GM23338 (cell line): ENCODE data around the gene HAUS8.

ENCODE experiments used
- CREB1 ChIP-seq: fragments of 250-450 bp; sonication (Bioruptor Pico); IDR thresholded peaks from 2 replicates; pipeline ENCODE4 v1.5.0; 2020; ENCODE audit warnings: low read depth, mild to moderate bottlenecking, moderate library complexity
- EZH2 ChIP-seq: fragments of 200-600 bp; sonication (generic); IDR thresholded peaks from one replicate; pipeline ENCODE4 v1.8.0; 2017; ENCODE audit warnings: antibody characterized with exemption, mild to moderate bottlenecking, low read depth; ENCODE audit not compliant: unreplicated experiment
- POLR2AphosphoS5 ChIP-seq: IDR thresholded peaks from 2 replicates; pipeline ENCODE4 v1.6.1; 2016; ENCODE audit warnings: antibody characterized with exemption, low read depth
- TF ChIP-seq, protein P1 (sequence below), 2 experiments: fragments of 200-600 bp in 1 of 2; sonication (generic) in 1 of 2; conservative IDR thresholded peaks; 2 replicates each; pipeline versions ENCODE4 v1.5.1 to v1.6.1; 2016 to 2017; ENCODE audit warnings: antibody characterized with exemption in 2 of 2, low read depth in 2 of 2, mild to moderate bottlenecking in 2 of 2, moderate library complexity in 1 of 2

DNA sequence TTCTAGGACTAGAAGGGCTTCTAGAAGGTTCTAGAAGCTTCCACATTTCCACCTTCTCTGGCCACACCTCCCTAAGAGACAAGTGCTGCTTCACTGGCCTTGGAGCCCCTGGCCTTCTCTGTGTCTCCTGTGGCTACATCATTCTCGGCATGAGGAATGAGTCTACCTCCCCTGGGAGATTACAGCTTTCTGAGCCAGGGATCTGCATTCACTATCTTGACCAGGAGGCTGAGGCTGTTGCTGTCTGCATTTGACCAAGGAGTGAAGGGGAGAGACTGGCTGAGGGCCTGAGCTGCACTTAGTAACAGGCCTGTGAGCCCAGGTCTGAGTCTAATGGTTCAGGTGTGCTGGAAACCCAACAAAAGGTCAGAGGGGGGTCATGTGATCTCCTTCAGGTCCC, 53.9 kb downstream of the HAUS8 start:
- TF ChIP-seq CREB1 (CRISPR knock-in tag) (no peak), EZH2 (no peak), POLR2AphosphoS5 (no peak)
- TF ChIP-seq, protein P1, sequence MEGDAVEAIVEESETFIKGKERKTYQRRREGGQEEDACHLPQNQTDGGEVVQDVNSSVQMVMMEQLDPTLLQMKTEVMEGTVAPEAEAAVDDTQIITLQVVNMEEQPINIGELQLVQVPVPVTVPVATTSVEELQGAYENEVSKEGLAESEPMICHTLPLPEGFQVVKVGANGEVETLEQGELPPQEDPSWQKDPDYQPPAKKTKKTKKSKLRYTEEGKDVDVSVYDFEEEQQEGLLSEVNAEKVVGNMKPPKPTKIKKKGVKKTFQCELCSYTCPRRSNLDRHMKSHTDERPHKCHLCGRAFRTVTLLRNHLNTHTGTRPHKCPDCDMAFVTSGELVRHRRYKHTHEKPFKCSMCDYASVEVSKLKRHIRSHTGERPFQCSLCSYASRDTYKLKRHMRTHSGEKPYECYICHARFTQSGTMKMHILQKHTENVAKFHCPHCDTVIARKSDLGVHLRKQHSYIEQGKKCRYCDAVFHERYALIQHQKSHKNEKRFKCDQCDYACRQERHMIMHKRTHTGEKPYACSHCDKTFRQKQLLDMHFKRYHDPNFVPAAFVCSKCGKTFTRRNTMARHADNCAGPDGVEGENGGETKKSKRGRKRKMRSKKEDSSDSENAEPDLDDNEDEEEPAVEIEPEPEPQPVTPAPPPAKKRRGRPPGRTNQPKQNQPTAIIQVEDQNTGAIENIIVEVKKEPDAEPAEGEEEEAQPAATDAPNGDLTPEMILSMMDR (conservative IDR thresholded peaks at IDR 0.05; ENCODE audit: low read depth in 2 of 2) = no peak
